ENCODE data around the gene NKX1-1.

DNA sequence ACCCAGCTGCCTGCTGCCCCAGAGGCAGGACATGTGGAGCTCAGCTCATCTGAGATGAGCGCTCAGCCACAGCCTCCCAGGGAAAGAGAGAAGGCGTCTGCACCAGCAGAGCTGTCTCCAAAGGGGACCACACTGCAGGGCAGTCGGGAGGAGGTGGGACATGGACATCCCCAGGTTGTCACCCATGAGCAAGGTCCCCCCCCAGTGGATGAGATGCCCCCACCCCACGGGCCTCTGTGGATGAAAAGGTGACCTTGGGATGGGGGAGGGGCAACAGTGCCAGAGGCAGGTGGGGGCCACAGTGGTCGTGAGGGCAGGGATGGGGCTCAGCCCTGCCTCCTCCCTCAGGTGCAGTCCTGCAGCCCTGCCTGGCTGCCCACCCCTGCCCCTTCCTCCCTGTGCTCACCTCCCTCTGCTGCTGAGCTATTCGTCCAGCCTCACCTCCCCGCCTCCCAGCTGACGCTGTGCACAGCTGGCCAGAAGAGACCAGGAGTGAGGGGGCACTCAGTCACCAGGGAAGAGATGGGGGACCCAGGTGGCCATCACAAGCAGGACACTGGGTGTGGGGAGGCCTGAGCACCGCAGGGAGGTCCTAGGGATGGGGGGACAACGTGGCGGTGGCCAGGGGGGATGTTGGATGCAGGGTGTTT lies 9.3 kb downstream of the NKX1-1 start:
- TF ChIP-seq, protein P1, sequence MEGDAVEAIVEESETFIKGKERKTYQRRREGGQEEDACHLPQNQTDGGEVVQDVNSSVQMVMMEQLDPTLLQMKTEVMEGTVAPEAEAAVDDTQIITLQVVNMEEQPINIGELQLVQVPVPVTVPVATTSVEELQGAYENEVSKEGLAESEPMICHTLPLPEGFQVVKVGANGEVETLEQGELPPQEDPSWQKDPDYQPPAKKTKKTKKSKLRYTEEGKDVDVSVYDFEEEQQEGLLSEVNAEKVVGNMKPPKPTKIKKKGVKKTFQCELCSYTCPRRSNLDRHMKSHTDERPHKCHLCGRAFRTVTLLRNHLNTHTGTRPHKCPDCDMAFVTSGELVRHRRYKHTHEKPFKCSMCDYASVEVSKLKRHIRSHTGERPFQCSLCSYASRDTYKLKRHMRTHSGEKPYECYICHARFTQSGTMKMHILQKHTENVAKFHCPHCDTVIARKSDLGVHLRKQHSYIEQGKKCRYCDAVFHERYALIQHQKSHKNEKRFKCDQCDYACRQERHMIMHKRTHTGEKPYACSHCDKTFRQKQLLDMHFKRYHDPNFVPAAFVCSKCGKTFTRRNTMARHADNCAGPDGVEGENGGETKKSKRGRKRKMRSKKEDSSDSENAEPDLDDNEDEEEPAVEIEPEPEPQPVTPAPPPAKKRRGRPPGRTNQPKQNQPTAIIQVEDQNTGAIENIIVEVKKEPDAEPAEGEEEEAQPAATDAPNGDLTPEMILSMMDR (conservative IDR thresholded peaks at IDR 0.05 in 1 of 2, IDR thresholded peaks at IDR 0.05 in 1 of 2; ENCODE audit: low read depth in 1 of 2, low read length in 2 of 2): no peak
- TF ChIP-seq EZH2 (IDR thresholded peaks at IDR 0.05; ENCODE audit: low read length, missing control alignments): no peak
